ENCODE results near the gene CFAP92.

The CFAP92 gene

GRCh38 chr3:128864351-128864811 lies 129.5 kb downstream of the CFAP92 start:
- DNase-seq: no peak

- no peak for DNase-seq
Observed at GRCh38 chr3:128863560-128863959, 130.3 kb downstream of the CFAP92 start.

- DNase-seq: no peak
Observed at GRCh38 chr3:128861491-128861890, 132.4 kb downstream of the CFAP92 start.
